ENCODE data around the gene TBC1D32.
"Not testable (repeated sequence)": the region's sequence is repeated elsewhere in the genome, so short reads cannot be mapped to it uniquely, and the experiment has no call there.

Gene TBC1D32

DNA sequence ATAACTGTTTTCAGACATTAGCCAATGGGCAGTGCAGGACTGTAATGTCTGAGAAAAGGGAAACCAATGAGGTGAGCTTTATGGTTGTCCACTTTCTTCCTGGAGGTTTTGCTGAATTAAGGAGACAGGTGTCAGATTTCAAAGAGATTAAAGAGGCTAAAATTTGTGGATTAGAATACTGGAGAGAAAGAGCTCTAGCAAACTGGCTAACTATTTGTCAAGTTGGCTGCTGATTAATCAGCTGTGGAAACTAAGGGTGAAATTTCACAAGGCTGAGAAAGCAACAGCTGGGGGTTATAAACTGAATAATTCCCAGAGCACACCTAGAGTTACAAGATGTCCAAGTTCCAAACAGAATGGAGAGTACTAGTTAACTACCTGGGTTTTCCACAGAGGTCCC is 198.9 kb downstream of the TBC1D32 start:
- no peak for DNase-seq (ENCODE audit: low spot score)

DNA sequence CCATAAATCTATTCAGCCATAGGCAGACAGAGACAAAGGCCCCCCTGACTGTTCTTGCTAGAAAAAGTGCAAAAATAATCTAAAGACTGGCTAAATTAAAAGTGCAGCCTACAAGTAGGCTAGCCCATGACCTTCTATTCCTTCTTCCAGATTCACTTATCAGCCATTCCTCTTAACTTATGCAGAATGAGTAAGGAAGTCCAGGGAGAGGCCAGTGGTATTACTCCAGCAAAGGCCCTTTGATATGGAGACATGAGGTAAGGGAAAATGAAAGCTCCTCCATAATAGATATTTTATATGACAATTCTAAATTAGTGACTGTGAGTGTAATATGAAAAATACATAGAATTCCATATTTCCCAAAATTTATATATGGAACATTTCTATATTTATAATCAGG is 199.4 kb downstream of the TBC1D32 start:
- no peak for DNase-seq (ENCODE audit: low spot score)

DNA sequence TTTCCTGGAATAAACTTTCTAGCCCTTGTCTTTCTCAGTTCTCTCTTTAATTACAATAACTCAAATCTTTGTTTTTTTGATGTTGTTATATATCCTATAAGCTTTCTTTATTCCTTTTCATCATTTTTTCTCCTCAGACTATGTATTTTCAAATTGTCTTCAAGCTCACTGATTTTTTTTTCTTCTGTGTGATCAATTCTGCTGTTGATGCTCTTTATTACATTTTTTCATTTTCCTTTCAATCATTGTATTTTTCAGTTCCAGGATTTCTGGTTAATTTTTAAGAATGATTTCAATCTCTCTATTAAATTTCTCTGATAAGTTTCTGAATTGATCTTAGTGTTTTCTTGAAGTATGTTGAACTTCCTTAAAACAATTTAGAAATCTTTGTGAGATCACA is 209.7 kb downstream of the TBC1D32 start:
- no peak for DNase-seq (ENCODE audit: low spot score)

DNA sequence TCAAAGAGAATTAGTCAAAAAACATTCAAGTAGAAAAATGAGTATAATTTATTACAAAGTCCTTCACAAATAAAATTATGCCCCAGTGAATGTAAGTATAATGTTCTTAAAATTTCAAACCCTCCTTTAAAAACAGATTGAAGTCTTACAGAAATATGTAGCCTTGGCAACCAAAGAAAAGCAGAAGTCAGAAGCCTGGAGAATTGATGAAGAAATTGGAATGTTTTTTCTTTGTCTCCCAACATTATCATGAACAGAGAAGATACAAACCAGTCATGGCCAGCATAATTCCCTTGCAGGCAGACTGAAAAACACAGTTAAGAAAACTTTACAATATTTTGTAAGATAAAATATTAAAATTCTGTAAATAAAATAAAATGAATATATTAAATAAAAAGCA is 221.9 kb downstream of the TBC1D32 start:
- DNase-seq (ENCODE audit: low spot score), result no peak

DNA sequence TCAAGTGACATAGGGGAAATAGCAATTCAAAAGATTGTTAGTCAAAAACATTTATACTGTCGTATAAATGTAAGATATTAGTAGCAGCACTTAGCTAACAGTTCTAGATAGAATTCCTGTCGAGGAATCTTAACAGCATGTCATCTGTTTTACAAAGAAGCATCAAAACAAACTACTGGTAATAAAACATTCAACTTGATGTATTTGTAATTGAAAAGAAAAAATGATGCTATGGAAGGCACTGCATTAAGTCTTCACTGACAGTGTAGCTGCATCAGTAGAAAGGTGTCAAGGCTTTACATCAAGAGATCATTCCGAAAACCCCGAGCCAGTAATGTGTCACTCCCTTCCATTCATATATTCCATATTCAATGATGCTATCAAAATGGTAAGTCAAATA is 223.5 kb downstream of the TBC1D32 start:
- DNase-seq (ENCODE audit: low spot score), result no peak

DNA sequence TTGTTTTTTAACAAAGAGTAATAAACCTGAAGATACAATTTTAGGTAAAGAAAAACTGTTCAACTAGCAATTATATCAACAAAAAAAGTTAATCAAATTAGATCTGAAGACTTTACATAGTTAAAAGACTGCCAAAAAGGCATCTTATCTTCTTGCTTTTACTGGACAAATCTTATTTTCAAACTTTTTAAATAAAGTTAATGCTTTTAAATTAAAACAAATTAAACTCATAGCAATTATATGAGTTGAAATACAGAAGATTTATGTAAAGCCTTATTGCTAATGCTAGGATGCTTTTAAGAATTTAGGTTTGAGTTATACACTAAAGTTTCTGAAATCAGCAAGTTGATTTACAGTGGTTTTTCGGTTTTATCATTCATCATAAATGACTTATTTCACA is 227.3 kb downstream of the TBC1D32 start:
- DNase-seq (ENCODE audit: low spot score), result no peak

DNA sequence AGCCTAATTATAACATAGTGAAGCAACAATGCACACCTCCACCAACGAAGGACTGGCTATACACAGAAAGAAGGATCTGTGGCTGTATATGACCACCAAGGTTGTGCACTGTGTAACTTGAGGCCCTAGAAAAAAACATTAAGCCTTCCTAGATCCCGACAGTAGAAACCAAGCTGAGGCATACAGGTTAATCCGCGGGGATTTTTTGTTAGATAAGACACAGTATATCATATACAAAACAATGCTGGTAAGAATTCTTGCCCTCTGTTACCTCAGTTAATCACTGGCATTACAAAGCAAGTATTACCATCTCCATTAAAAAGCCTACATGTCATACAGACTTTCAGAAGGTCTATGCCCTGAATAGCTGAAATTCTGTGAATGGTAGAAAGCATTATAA is 228.8 kb downstream of the TBC1D32 start:
- DNase-seq (ENCODE audit: low spot score), result no peak

DNA sequence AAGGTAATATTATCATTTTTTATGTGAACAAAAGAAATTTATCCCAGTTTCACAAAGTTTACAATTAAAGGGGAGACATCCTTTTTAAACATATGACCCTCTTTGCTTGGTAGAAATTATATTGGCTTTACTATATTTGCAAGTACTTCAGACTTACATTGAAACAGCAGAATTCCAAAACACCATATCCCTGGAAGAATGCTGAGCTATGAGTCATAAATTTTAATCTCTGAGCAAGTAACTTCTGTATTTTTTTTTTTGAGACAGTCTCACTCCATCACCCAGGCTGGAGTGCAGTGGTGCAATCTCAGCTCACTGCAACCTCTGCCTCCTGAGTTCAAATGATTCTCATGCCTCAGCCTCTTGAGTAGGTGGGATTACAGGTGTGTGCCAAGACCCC is 240.4 kb downstream of the TBC1D32 start:
- no peak for DNase-seq (ENCODE audit: low spot score)

DNA sequence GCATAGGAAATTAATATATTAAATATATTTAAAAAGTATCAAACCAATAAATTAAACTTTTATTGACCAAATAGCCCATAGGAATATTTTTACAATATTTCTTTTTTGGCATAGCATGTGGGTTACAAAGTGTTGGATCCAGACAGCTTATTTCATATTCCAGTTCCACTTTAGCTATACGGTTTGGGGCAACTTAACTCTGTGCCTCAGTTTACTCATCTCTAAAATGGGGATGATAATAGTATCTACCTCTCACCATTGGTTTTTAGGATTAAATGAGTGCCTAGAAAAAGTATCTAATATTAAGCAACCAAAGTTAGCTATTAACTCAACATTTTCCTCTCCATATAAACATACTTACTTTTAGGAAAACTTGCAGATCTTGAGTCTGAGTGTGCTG is 243.8 kb downstream of the TBC1D32 start:
- no peak for DNase-seq (ENCODE audit: low spot score)

DNA sequence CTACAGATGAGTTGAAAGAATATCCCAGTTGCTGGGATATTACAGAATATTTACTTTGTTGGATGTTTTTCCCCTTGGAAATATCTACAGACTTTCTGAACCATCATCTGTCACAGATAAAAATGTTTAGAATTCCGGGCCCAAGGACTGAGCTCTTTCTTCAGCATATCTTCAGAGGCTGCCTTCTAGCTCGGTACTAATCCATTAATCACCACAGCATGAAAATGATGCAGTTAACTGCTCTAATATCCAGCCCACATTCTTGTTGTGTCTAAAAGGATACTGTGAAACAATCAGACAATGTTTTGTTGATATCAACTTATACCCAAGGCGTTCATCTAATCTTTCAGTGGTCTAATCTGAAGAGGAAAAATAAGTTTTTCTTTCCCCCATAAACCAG is 247.4 kb downstream of the TBC1D32 start:
- no peak for DNase-seq (ENCODE audit: low spot score)

DNA sequence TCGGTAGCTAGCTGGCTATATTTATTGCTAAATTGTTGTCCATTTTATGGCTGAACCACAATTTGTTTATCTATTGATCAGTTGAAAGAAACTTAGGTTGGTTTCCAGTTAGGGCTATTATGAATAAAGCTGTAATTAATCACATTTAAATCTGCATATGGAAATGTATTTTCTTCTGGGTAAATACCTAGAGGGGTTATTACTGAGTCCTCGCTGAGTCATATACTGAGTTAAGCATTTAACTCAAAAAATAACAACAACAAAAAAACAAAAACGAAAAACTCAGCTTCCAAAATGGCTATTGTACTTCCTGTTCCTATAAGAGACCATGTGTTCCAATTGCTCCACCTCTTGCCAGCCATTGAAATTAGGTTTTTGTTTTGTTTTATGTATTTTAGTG is 258.2 kb downstream of the TBC1D32 start:
- DNase-seq (ENCODE audit: low spot score), result no peak

DNA sequence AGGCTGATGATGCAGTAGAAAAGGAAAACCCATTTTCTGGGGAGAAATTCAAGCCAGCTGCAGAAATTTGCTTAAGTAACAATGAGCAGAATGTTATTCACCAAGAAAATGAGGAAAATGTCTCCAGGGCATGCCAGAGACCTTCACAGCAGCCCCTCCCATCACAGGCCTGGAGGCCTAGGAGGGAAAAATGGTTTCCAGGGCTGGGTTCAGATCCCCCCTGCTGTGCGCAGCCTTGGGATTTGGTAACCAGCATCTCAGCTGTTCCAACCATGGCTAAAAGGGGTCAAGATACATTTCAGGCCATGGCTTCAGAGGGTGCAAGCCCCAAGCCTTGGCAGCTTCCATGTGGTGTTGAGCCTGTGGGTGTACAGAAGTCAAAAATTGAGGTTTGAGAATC is 265.5 kb downstream of the TBC1D32 start:
- not testable (repeated sequence) for DNase-seq (ENCODE audit: low spot score)

DNA sequence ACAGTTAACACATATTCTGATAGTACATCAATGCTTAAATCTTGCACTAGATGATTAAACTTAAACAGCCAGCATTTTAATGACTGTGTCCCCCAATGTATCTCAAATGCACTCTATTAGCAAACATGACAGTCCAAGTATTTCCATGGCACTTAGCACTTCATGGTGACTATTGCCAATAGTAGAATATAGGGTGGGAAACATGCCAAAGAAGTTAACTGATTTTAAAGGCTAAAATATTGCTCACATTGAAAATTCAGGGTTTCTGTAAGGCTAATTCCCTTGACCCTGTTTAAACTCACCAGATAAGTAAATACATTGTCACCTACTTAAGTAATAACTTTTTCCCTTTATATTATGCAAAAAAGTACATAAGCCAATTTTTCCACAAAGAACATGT is 266.9 kb downstream of the TBC1D32 start:
- no peak for DNase-seq (ENCODE audit: low spot score)

DNA sequence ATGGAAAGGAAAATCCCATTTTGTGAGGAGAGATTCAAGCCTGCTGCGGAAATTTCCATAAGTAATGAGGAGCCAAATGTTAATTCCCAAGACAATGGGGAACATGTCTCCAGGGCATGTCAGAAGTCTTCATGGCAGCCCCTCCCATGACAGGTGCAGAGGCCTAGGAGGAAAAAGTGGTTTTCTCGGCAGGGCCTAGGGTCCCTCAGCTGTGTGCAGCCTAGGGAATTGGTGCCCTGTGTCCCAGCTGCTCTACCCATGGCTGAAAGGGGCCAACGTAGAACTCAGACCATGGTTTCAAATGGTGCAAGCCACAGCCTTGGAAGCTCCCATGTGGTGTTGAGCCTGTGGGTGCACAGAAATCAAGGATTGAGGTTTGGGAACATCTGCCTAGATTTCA is 269.9 kb downstream of the TBC1D32 start:
- no peak for DNase-seq (ENCODE audit: low spot score)

DNA sequence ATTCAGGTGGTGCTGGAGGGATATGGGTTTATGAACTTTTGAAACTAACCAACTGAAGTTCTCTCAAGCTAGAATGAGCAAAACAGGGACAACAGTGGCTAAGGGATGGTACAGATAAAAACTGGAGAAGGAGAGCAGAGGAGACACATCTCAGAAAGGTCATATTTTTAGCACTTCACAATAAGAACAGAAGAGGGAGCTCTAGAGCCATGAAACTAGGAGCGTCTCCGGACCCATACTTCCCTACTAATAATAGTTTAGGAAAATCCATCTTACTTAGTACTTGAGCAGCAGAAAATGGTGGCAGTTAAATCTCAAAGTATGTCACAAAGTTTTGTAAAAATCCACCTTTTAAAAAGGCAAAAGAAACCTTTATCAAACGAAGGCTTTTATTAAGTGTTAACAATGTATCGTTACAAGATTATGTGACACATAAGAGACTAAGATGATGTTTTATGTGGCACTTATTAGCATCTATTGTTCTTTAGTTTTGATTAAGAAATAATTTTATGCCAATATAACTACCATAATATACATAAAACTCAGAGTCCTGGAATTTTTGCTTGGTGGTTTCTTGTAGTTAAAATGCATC is 278.6 kb downstream of the TBC1D32 start:
- DNase-seq (ENCODE audit: low spot score), result peak; percentile 2

DNA sequence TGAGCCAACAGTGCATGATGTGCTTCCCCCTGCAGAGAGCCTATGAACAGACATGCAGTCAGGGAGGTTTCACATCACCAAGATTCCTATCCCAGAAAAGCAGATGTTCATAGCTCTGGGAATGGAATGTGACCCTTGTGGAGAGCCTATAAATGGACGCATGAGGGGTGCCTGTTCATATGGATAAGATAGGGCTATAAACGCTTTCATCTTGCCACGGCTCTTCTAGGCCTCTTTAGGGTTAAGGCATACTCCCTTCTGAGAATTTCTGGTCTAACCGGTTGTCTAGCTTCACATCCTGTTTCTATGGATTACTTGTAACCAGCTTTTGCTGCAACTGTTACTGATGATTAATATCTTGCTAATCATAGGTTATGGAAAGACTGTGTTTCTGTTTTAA is 285.7 kb downstream of the TBC1D32 start:
- not testable (repeated sequence) for DNase-seq (ENCODE audit: low spot score)

DNA sequence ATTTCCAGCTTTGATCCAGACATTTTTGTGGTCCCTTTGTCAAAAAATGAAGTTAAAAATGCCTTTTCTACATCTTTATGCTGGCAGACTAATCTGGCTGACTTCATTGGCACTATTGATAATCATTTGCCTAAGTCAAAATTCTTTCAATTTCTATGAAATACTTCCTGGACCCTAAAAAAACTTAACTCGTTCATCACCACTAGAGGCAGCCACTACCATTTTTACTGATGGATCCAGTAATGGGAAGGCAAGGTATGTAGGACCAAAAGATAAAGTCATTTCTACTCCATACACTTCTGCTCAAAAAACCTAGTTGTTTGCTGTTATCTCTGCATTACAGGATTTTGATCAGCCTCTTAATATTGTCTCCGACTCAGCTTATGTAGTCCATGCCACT is 289.4 kb downstream of the TBC1D32 start:
- not testable (repeated sequence) for DNase-seq (ENCODE audit: low spot score)

DNA sequence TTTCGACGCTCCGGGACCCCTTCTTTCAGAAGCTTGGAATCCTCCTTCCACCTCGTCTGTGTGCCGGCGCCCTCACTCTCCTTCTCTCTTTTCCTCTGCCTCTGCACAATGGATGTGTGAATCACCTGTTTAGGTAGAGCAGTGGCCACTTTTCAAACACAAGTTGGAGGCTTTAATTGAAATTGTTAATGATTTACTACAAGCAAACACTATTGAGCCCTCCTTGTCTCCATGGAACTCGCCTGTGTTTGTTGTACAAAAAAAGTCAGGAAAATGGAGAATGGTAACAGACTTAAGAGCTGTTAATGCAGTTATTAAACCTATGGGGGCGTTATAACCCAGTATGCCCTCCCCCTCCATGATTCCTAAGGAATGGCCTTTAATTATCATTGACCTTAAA is 290.6 kb downstream of the TBC1D32 start:
- DNase-seq (ENCODE audit: low spot score), result not testable (repeated sequence)

DNA sequence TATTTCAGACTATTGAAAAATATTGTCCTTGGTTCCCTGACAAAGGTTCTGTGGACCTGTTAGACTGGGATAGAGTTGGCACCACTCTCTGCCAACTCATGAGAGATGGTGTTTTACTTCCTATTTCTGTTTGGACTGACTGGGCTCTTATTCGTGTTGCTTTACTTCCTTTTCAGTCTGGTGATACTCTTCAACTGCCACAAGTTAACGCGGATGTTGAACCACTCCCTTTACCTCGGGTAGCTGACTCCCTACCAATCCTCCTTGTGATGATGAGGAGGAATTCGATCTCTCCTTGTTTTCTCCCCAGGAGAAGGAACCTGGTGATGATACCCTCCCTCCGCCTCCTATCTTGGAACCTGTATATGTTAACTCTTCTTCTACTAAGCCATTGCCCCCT is 291.1 kb downstream of the TBC1D32 start:
- not testable (repeated sequence) for DNase-seq (ENCODE audit: low spot score)

DNA sequence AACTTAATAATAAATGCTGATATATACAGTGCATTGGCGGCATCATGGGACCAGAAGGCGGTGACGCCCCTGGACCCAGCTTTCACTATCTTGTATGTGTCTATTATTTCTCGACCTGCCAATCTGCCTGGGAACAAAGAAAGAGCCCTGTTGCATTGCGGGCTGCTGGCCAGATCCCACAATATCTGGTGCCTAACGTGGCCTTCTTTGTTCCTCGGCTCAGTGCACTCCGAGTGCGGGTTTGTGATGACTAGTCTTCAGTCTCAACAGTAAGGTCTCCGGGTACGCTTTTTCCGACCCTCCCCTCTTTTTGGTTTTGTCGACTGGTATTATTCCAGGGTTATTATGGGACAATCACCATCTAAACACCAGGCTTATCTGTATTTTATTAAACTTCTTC is 291.5 kb downstream of the TBC1D32 start:
- DNase-seq (ENCODE audit: low spot score), result no peak

DNA sequence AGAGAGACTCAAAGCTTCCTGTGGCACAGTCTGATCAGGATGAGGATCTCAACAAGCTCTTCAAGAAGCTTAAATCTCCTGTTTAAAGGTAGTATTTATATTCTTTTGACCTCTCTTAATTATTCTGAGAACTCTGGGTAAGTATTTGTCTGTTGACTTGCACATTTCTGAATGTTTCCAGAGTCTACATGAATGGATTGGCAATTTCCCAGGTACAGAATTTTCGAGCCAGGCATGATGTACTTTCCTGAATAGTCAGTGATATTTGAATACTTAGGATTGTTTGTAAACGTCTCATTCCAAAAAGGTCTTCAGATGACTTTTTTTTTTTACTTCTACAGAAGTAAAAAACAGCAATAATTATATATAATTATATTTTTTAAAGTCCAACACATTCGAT is 293.4 kb downstream of the TBC1D32 start:
- DNase-seq (ENCODE audit: low spot score), result no peak

DNA sequence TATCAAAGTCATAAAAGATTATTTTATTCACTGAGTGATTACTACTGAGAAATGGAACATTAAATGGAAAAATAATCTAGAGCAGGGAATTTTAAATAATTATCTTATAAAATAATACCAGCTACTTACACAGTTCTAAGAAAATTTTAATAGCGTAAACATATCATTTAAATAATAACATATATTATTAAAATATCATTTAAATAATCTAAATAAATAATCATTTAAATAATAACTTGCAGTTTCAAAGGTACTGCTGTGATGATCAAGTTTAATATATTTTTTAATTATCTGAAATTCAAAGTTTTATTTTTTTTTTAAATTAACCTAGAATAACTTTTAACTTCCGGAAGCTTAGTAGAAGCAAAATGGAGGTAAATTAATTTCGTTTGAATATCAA is 301.2 kb downstream of the TBC1D32 start:
- no peak for DNase-seq (ENCODE audit: low spot score)

DNA sequence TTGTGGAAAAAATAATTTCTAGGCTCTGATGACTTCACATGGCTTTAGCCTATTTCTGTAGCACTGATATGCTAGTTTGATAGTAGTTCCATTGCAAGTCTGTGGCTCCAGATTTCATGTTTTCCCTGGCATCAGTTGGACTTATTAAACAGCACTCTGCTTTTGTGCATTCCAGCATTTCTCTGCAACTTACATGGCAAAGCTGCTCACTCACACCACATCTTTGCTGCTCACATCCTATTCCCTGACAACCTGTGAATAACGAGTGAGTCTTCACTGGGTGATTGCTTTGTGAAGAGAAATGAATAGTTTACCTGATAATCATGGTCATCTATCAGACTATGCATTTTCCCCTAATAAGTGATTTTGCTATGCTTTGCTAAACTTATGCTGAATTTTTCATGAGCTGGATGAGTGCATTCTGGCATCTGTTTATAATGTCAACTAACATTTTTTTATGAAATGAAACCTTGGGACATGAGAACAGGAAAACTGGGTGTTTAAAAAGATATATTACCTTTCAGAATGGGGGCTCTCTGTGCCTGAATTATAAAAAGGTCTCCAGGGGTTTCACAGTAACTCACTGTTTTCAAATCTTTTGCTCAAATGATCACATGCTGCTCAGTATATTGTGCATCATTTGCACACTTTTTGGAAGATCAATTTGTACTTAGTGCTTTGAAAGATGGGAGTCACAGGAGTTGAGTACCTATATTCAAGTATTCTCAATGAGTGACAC is 301.8 kb downstream of the TBC1D32 start:
- DNase-seq (ENCODE audit: low spot score), result no peak

All from putamen (tissue), 1 donor.